Natural killer cell (primary cell): Measurements from ENCODE around the gene SLC9A8. TPM values are rescaled to one million over a fixed set of nuclear protein-coding genes. Genes with fewer than 3 reads are reported as not detected.
A peak's percentile ranks its signal among the peaks of the same experiment; 100 is the strongest.

Experiments used
- ATAC-seq, 3 donors: fragments of 150-1000 bp in 2 of 3; fragments of 200-7000 bp in 1 of 3; cut with Tn5 transposase; 1 replicate in 1 of 3; 2 replicates in 2 of 3; pipeline ENCODE4 v1.10.0; 2021; ENCODE audit warnings: mild to moderate bottlenecking in 2 of 3, moderate library complexity in 2 of 3
- DNase-seq, 2 donors: peaks; one replicate each; pipeline versions ENCODE4 v3.0.0 to v3.0.0-alpha.2; 2013 to 2021; ENCODE audit warnings: mixed read lengths in 1 of 2
- H3K27ac ChIP-seq: one replicate; pipeline ENCODE4 v1.5.1; 2013; ENCODE audit warnings: mild to moderate bottlenecking, low read length
- H3K27me3 ChIP-seq: one replicate; pipeline ENCODE4 v1.6.1; 2013; ENCODE audit warnings: low read length; ENCODE audit not compliant: control insufficient read depth, insufficient read depth
- H3K36me3 ChIP-seq: one replicate; pipeline ENCODE4 v1.6.1; 2013; ENCODE audit warnings: low read length; ENCODE audit not compliant: control insufficient read depth, insufficient read depth
- H3K4me1 ChIP-seq: one replicate; pipeline ENCODE4 v1.6.1; 2013; ENCODE audit warnings: low read length; ENCODE audit not compliant: control insufficient read depth, insufficient read depth
- H3K4me3 ChIP-seq: one replicate; pipeline ENCODE4 v1.5.1; 2013; ENCODE audit warnings: low read length
- H3K9me3 ChIP-seq: one replicate; pipeline ENCODE4 v1.6.1; 2013; ENCODE audit warnings: low read length; ENCODE audit not compliant: control insufficient read depth, insufficient read depth
- H3K27ac Mint-ChIP-seq, 2 donors: one replicate each; pipeline ENCODE4 v1.8.0; 2022; ENCODE audit warnings: mild to moderate bottlenecking in 2 of 2, mixed read lengths in 2 of 2, moderate library complexity in 1 of 2
- H3K27me3 Mint-ChIP-seq, 2 donors: one replicate each; pipeline ENCODE4 v1.8.0; 2022; ENCODE audit warnings: low read depth in 2 of 2, mixed read lengths in 2 of 2
- H3K36me3 Mint-ChIP-seq: one replicate; pipeline ENCODE4 v1.8.0; 2022; ENCODE audit warnings: mixed read lengths
- H3K4me1 Mint-ChIP-seq, 2 donors: one replicate each; pipeline ENCODE4 v1.8.0; 2022; ENCODE audit warnings: mixed read lengths in 2 of 2
- H3K4me3 Mint-ChIP-seq: one replicate; pipeline ENCODE4 v1.8.0; 2022; ENCODE audit warnings: mild to moderate bottlenecking, moderate library complexity, mixed read lengths
- H3K9me3 Mint-ChIP-seq, 2 donors: one replicate each; pipeline ENCODE4 v1.8.0; 2022; ENCODE audit warnings: mixed read lengths in 2 of 2
- whole genome bisulfite sequencing: methylation state at CpG from one replicate; pipeline ENCODE4 v1.1.7; 2013; ENCODE audit warnings: missing lambda C conversion rate; ENCODE audit not compliant: insufficient coverage; 5-methylcytosine and 5-hydroxymethylcytosine counted together
- intact Hi-C: fragments of 100-400 bp; cut with micrococcal nuclease; formaldehyde crosslinking; loops from one replicate; pipeline ENCODE4 v1.14.2; 2022
- total RNA-seq, 4 donors: library from RNA; stranded (reverse); fragments of 120-200 nt in 1 of 4; gene quantifications; one replicate each; pipeline versions ENCODE4 v1.2.3 to v1.2.4, GENCODE V29; 2013 to 2022
- TF ChIP-seq, protein P1 (sequence below): fragments of 200-600 bp; IDR thresholded peaks from one replicate; pipeline ENCODE4 v1.8.0; 2022; ENCODE audit warnings: antibody characterized with exemption

SLC9A8 gene
- total RNA-seq, 3 donors from 2014 or later (not counting 1 experiment from before 2014, with no cell fraction given), result 54.5 to 68.7 (median 58.8) TPM

DNA sequence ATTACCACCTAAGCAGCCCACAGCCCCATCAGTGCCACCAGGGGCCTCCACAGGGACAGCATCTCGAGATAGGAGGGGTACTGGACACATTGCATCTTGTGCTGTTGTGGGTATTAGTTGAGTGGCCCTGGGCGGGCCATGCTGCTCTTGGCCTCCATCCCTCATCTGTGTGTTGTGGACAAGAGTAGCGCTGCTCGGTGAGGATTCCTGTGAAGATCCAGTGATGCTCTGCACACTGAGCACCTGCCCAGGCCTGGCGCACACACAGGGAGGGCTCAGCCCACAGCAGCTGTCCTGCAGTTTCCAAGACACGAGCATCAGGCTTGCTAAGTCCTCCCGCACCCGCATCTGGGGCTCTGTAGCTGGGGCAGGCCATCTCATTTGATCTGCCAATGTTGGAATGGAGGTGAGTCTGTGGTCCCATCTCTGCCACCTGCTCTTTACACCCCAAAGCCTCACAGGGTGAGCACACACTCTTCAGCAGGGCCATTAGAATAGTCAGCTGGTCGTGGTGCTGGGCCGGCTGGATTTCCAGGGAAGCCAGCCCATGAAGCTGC lies 70.7 kb downstream of the SLC9A8 start:
- TF ChIP-seq, protein P1, sequence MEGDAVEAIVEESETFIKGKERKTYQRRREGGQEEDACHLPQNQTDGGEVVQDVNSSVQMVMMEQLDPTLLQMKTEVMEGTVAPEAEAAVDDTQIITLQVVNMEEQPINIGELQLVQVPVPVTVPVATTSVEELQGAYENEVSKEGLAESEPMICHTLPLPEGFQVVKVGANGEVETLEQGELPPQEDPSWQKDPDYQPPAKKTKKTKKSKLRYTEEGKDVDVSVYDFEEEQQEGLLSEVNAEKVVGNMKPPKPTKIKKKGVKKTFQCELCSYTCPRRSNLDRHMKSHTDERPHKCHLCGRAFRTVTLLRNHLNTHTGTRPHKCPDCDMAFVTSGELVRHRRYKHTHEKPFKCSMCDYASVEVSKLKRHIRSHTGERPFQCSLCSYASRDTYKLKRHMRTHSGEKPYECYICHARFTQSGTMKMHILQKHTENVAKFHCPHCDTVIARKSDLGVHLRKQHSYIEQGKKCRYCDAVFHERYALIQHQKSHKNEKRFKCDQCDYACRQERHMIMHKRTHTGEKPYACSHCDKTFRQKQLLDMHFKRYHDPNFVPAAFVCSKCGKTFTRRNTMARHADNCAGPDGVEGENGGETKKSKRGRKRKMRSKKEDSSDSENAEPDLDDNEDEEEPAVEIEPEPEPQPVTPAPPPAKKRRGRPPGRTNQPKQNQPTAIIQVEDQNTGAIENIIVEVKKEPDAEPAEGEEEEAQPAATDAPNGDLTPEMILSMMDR, result no peak
- Mint-ChIP-seq H3K36me3 (no peaks in the 10 kb centered on the region), H3K27me3 (no peaks in the 10 kb centered on the region), H3K9me3 (no peaks in the 10 kb centered on the region), H3K4me3 (no peak overlapping the region), H3K27ac (no peak overlapping the region), H3K4me1 (peaks cover 2% of the 10 kb centered on the region in 2 donors)
- Histone ChIP-seq H3K27ac (no peak overlapping the region), H3K36me3 (peaks cover 53% of the 10 kb centered on the region), H3K4me1 (no peaks in the 10 kb centered on the region), H3K4me3 (no peak overlapping the region), H3K27me3 (no peaks in the 10 kb centered on the region), H3K9me3 (no peaks in the 10 kb centered on the region)
- WGBS, result 95% methylated on average over 10 of the region's 10 CpGs
- no peak for ATAC-seq
- intact Hi-C loops, result no loop called here
- no peak for DNase-seq

GRCh38 chr20:49885558-49886332 lies 73.1 kb downstream of the SLC9A8 start:
- Mint-ChIP-seq H3K27me3 (no peaks in the 10 kb centered on the region), H3K36me3 (no peaks in the 10 kb centered on the region)

GRCh38 chr20:49886571-49887213 lies 74.1 kb downstream of the SLC9A8 start:
- H3K4me3 Mint-ChIP-seq, result no peak overlapping the region
- TF ChIP-seq, protein P1, result no peak
- no peaks in the 10 kb centered on the region for H3K27me3 ChIP-seq
- H3K36me3 ChIP-seq, result peaks cover 52% of the 10 kb centered on the region
- no peaks in the 10 kb centered on the region for H3K9me3 ChIP-seq
- ATAC-seq (no peak), DNase-seq (no peak)
- 94% methylated on average over 30 of the region's 30 CpGs for WGBS
- H3K27me3 Mint-ChIP-seq, result no peaks in the 10 kb centered on the region
- no peaks in the 10 kb centered on the region for H3K36me3 Mint-ChIP-seq
- H3K27ac ChIP-seq, result no peak overlapping the region
- H3K4me3 ChIP-seq, result no peak overlapping the region
- peaks cover 5 to 11% of the 10 kb centered on the region in 2 donors for H3K4me1 Mint-ChIP-seq
- peak overlapping the region in 1 of 2 donors; percentile 42 for H3K27ac Mint-ChIP-seq
- no peaks in the 10 kb centered on the region for H3K4me1 ChIP-seq
- intact Hi-C loops, result no loop called here
- H3K9me3 Mint-ChIP-seq, result no peaks in the 10 kb centered on the region

More at GRCh38 chr20:49885558-49886332, 73.1 kb downstream of the SLC9A8 start:
- H3K27me3 ChIP-seq, result no peaks in the 10 kb centered on the region
- TF ChIP-seq, protein P1, result no peak
- ATAC-seq (no peak), DNase-seq (no peak)
- WGBS, result 92% methylated on average over 16 of the region's 16 CpGs
- H3K4me1 ChIP-seq, result no peaks in the 10 kb centered on the region
- no peak overlapping the region for H3K4me3 ChIP-seq
- H3K27ac Mint-ChIP-seq, result peak overlapping the region in 1 of 2 donors; percentile 14
- peaks cover 56% of the 10 kb centered on the region for H3K36me3 ChIP-seq
- no peaks in the 10 kb centered on the region for H3K9me3 Mint-ChIP-seq
- no peak overlapping the region for H3K27ac ChIP-seq
- peaks cover 5 to 11% of the 10 kb centered on the region in 2 donors for H3K4me1 Mint-ChIP-seq
- intact Hi-C loops, result no loop called here
- no peaks in the 10 kb centered on the region for H3K9me3 ChIP-seq
- H3K4me3 Mint-ChIP-seq, result no peak overlapping the region
